Keratinocyte (primary cell): Measurements from ENCODE around the gene SFXN3. TPM values are rescaled to one million over a fixed set of nuclear protein-coding genes. Genes with fewer than 3 reads are reported as not detected.
A peak's percentile ranks its signal among the peaks of the same experiment; 100 is the strongest.

Experiments
- DNase-seq: peaks from one replicate; pipeline ENCODE4 v3.0.0-alpha.2; 2011; ENCODE audit warnings: low read depth, missing footprints, low spot score
- FAIRE-seq: peaks from 2 replicates; lab custom pipeline; 2011; peaks lifted over from hg19 to GRCh38; lab: Jason Lieb, UNC
- H2AFZ ChIP-seq: 2 replicates; pipeline ENCODE4 v1.6.0; 2012; ENCODE audit warnings: low read length, control low read depth, inconsistent platforms; ENCODE audit not compliant: control insufficient read depth
- H3K27ac ChIP-seq: 2 replicates; pipeline ENCODE4 v1.5.1; 2011; ENCODE audit warnings: low read length; ENCODE audit not compliant: control insufficient read depth, insufficient read depth
- H3K27me3 ChIP-seq: 3 replicates; pipeline ENCODE4 v1.6.0; 2011; ENCODE audit warnings: low read length; ENCODE audit not compliant: control insufficient read depth, insufficient read depth; ENCODE audit errors: extremely low read depth
- H3K36me3 ChIP-seq, 2 experiments: 2 replicates in 1 of 2; 3 replicates in 1 of 2; pipeline ENCODE4 v1.5.1; 2011; ENCODE audit warnings: low read length in 2 of 2, mild to moderate bottlenecking in 1 of 2; ENCODE audit not compliant: control insufficient read depth in 2 of 2, insufficient read depth in 2 of 2; ENCODE audit errors: extremely low read depth in 1 of 2
- H3K4me1 ChIP-seq: 3 replicates; pipeline ENCODE4 v1.5.1; 2011; ENCODE audit warnings: low read length; ENCODE audit not compliant: control insufficient read depth, insufficient read depth; ENCODE audit errors: extremely low read depth
- H3K4me2 ChIP-seq: 3 replicates; pipeline ENCODE4 v1.6.0; 2011; ENCODE audit warnings: low read depth, low read length; ENCODE audit not compliant: control insufficient read depth, insufficient read depth; ENCODE audit errors: extremely low read depth
- H3K4me3 ChIP-seq, 3 experiments: fragments of 200-600 bp in 1 of 3; sonication (generic) in 1 of 3; 2 replicates in 2 of 3; 3 replicates in 1 of 3; pipeline ENCODE4 v1.5.1; 2011 to 2016; ENCODE audit warnings: low read length in 3 of 3, mild to moderate bottlenecking in 3 of 3, control low read depth in 2 of 3, inconsistent platforms in 1 of 3, low read depth in 1 of 3, mixed read lengths in 1 of 3, mixed run types in 1 of 3, moderate library complexity in 1 of 3; ENCODE audit not compliant: control insufficient read depth in 2 of 3, insufficient read depth in 2 of 3; ENCODE audit errors: extremely low read depth in 1 of 3
- H3K79me2 ChIP-seq: 2 replicates; pipeline ENCODE4 v1.6.0; 2012; ENCODE audit warnings: low read length; ENCODE audit not compliant: control insufficient read depth, insufficient read depth
- H3K9ac ChIP-seq: 3 replicates; pipeline ENCODE4 v1.6.0; 2011; ENCODE audit warnings: low read length; ENCODE audit not compliant: control insufficient read depth, insufficient read depth; ENCODE audit errors: extremely low read depth
- H3K9me1 ChIP-seq: 3 replicates; pipeline ENCODE4 v1.6.0; 2011; ENCODE audit warnings: low read length; ENCODE audit not compliant: control insufficient read depth, insufficient read depth; ENCODE audit errors: extremely low read depth
- H3K9me3 ChIP-seq: 2 replicates; pipeline ENCODE4 v1.5.1; 2012; ENCODE audit warnings: low read depth, low read length; ENCODE audit not compliant: control insufficient read depth
- H4K20me1 ChIP-seq: 3 replicates; pipeline ENCODE4 v1.6.0; 2011; ENCODE audit warnings: low read length; ENCODE audit not compliant: control insufficient read depth, insufficient read depth; ENCODE audit errors: extremely low read depth
- CTCF ChIP-seq, 3 experiments: IDR thresholded peaks in 1 of 3; conservative IDR thresholded peaks in 1 of 3; optimal IDR thresholded peaks in 1 of 3; 2 replicates in 2 of 3; 3 replicates in 1 of 3; pipeline versions ENCODE3 to v1.5.1; 2011; ENCODE audit warnings: low read length in 3 of 3, mild to moderate bottlenecking in 3 of 3, moderate library complexity in 2 of 3, control low read depth in 1 of 3, inconsistent platforms in 1 of 3; ENCODE audit not compliant: insufficient read depth in 2 of 3; ENCODE audit errors: extremely low read depth in 1 of 3
- EZH2 ChIP-seq: IDR thresholded peaks from one replicate; pipeline ENCODE4 v1.6.1; 2012; ENCODE audit warnings: inconsistent platforms, mild to moderate bottlenecking, low read length, moderate library complexity
- dilution Hi-C: fragments of 300-500 bp; cut with MboI; formaldehyde crosslinking; loops from one replicate; pipeline ENCODE4 v1.7.0; 2020; ENCODE audit warnings: low sequenced_read_pairs; ENCODE audit not compliant: extremely low pct_ligation_motif_present
- polyA plus RNA-seq, 5 experiments: library from polyadenylated mRNA; depleted of rRNA in 3 of 5; stranded (reverse) in 3 of 5; stranded (forward) in 1 of 5; unstranded in 1 of 5; fragments of >200 nt; gene quantifications; 1 replicate in 1 of 5; 2 replicates in 3 of 5; 3 replicates in 1 of 5; pipeline versions ENCODE4 v1.2.1 to v1.2.3, GENCODE V29; 2011 to 2012; ENCODE audit warnings: missing spikeins in 2 of 5, low read depth in 1 of 5, low replicate concordance in 1 of 5

Gene SFXN3
- polyA plus RNA-seq, 1 donor (not counting 4 experiments of a cell fraction or from before 2014, with no cell fraction given): 77.0 TPM

DNA sequence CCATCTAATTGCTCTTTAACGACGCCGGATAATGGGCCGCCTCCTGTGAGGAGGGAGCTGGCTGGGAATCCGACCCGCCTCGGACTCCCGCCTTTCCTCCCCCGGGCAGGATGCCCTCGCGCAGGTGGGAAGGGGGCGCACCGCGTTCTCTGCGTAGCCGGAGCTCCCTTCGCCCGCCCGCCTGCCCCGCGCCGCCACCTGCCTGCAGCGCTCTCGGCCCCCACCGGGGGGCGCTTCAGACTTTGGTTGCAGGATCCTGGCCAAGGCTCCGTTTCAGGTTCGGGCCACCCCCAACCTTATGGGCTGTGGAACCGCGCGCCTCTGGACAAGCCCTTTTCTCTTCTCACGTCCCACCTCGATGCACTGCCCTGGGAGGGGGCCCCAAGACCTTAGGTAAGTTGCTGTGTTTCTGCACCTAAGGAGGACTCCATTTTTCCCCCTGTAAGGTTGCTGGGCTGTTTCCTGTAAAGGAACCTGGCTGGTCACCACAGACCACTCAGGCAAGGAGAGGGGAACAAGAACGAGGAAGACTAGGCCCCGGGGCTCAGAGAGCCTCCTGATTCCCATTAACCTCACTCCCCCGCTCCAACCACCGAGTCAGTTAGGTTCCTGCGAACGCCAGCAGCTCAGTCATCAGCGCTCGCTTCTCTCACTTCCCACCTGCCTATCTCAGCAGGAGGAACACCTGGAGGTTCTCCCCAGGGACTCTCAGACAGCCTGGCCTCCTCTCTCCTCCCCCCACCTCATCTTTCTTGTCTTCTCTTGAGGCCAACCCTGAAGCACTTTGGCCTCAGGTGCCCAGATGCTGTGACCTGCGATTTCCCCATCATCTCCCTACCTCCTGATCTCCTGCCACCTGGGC lies 19.4 kb downstream of the SFXN3 start:
- Histone ChIP-seq H3K79me2 (no peaks in the 10 kb centered on the region), H3K4me1 (peaks cover 22% of the 10 kb centered on the region), H3K36me3 (no peaks in the 10 kb centered on the region), H3K27me3 (peaks cover 39% of the 10 kb centered on the region), H2AFZ (peak overlapping the region; percentile 48), H3K9me1 (no peaks in the 10 kb centered on the region), H3K4me3 (peak overlapping the region in 2 of 3 experiments; percentile 40 to 51), H4K20me1 (no peaks in the 10 kb centered on the region), H3K27ac (no peak overlapping the region), H3K9ac (no peak overlapping the region), H3K4me2 (peak overlapping the region; percentile 69), H3K9me3 (no peaks in the 10 kb centered on the region)
- DNase-seq: no peak
- no peak for FAIRE-seq
- no peak for TF ChIP-seq EZH2
- TF ChIP-seq CTCF (optimal IDR thresholded peaks at IDR 0.05 in 1 of 3, IDR thresholded peaks at IDR 0.05 in 1 of 3, conservative IDR thresholded peaks at IDR 0.05 in 1 of 3; ENCODE audit: extremely low read depth in 1 of 3, insufficient read depth in 2 of 3, low read length in 3 of 3): peak; percentile 55 to 92 (median 72)
- dilution Hi-C loops: no loop called here

GRCh38 chr10:101052285-101052684 lies 21.3 kb downstream of the SFXN3 start:
- H3K4me1 ChIP-seq: peaks cover 22% of the 10 kb centered on the region
- FAIRE-seq (peak; percentile 80), DNase-seq (no peak)
- dilution Hi-C loops: no loop called here
- H3K27me3 ChIP-seq: peaks cover 33% of the 10 kb centered on the region
- TF ChIP-seq EZH2 (no peak), CTCF (optimal IDR thresholded peaks at IDR 0.05 in 1 of 3, IDR thresholded peaks at IDR 0.05 in 1 of 3, conservative IDR thresholded peaks at IDR 0.05 in 1 of 3; ENCODE audit: extremely low read depth in 1 of 3, insufficient read depth in 2 of 3, low read length in 3 of 3) (no peak)
- H3K4me2 ChIP-seq: no peak overlapping the region
- no peaks in the 10 kb centered on the region for H3K9me1 ChIP-seq
- H3K9me3 ChIP-seq: no peaks in the 10 kb centered on the region
- H3K9ac ChIP-seq: no peak overlapping the region
- no peaks in the 10 kb centered on the region for H4K20me1 ChIP-seq
- H3K4me3 ChIP-seq: no peak overlapping the region
- H3K27ac ChIP-seq: no peak overlapping the region
- H3K79me2 ChIP-seq: no peaks in the 10 kb centered on the region
- no peak overlapping the region for H2AFZ ChIP-seq
- no peaks in the 10 kb centered on the region for H3K36me3 ChIP-seq
